Colonic mucosa (tissue), 4 donors: ENCODE results near the gene TM7SF2. TPM values are rescaled to one million over a fixed set of nuclear protein-coding genes. Genes with fewer than 3 reads are reported as not detected.

Experiments used
- DNase-seq: peaks from one replicate; pipeline ENCODE4 v3.0.0-alpha.2; 2020
- H3K27ac ChIP-seq: fragments of 200-600 bp; one replicate; pipeline ENCODE4 v1.8.0; 2021
- H3K27me3 ChIP-seq: fragments of 200-600 bp; one replicate; pipeline ENCODE4 v1.8.0; 2021
- H3K36me3 ChIP-seq: fragments of 200-600 bp; one replicate; pipeline ENCODE4 v1.8.0; 2021
- H3K4me1 ChIP-seq: fragments of 200-600 bp; one replicate; pipeline ENCODE4 v1.8.0; 2021; ENCODE audit warnings: mild to moderate bottlenecking
- H3K4me3 ChIP-seq: fragments of 200-600 bp; one replicate; pipeline ENCODE4 v1.8.0; 2021
- H3K9ac ChIP-seq, 2 donors: one replicate each; pipeline ENCODE4 v1.7.0; 2013; ENCODE audit warnings: control low read depth in 2 of 2, low read depth in 2 of 2, low read length in 2 of 2
- H3K9me3 ChIP-seq: fragments of 200-600 bp; one replicate; pipeline ENCODE4 v1.8.0; 2021
- CTCF ChIP-seq: fragments of 200-600 bp; IDR thresholded peaks from one replicate; pipeline ENCODE4 v1.8.0; 2022; ENCODE audit warnings: antibody characterized with exemption, mild to moderate bottlenecking
- intact Hi-C: fragments of 100-400 bp; cut with DNase I; formaldehyde crosslinking; loops from one replicate; pipeline ENCODE4 v1.14.1; 2022
- total RNA-seq, 2 donors: library from RNA; stranded (reverse); fragmentation: NEBNext Ultra II Directional in 1 of 2; extraction: Animal tissue kit (Norgen Biotek cat#: 25700) in 1 of 2; gene quantifications; one replicate each; pipeline ENCODE4 v1.2.1, GENCODE V29; 2021
- donor health status: healthy.
- donor health status: DM: no; HTN: no; CAD: no.
- donor health status: DM: no; HTN: no; CAD: no.

TM7SF2 gene
- total RNA-seq, 2 donors from 2014 or later, result 26.6 to 40.0 TPM

GRCh38 chr11:65084598-65085375, 26.9 kb upstream of the TM7SF2 start:
- TF ChIP-seq CTCF, result no peak
- intact Hi-C loops, result loop anchor here (10.0 kb wide), 1 partner anchor 240 kb away; the partner anchor contains the start of gene CDC42BPG
- Histone ChIP-seq H3K36me3 (no peaks in the 10 kb centered on the region), H3K4me1 (peaks cover 13% of the 10 kb centered on the region), H3K9ac (peak overlapping the region; percentile 78 to 90), H3K9me3 (no peaks in the 10 kb centered on the region), H3K4me3 (peak overlapping the region; percentile 89), H3K27ac (peak overlapping the region; percentile 77), H3K27me3 (no peaks in the 10 kb centered on the region)
- no peak for DNase-seq

GRCh38 chr11:65085446-65085845, 26.2 kb upstream of the TM7SF2 start:
- no peaks in the 10 kb centered on the region for H3K36me3 ChIP-seq
- H3K9ac ChIP-seq, result peak overlapping the region in 1 of 2 donors; percentile 31
- H3K4me1 ChIP-seq, result peaks cover 13% of the 10 kb centered on the region
- intact Hi-C loops, result loop anchor here (10.0 kb wide), 1 partner anchor 241 kb away; the partner anchor contains the start of gene CDC42BPG
- TF ChIP-seq CTCF, result no peak
- no peak overlapping the region for H3K4me3 ChIP-seq
- H3K27me3 ChIP-seq, result no peaks in the 10 kb centered on the region
- no peaks in the 10 kb centered on the region for H3K9me3 ChIP-seq
- DNase-seq, result no peak
- H3K27ac ChIP-seq, result no peak overlapping the region

DNA sequence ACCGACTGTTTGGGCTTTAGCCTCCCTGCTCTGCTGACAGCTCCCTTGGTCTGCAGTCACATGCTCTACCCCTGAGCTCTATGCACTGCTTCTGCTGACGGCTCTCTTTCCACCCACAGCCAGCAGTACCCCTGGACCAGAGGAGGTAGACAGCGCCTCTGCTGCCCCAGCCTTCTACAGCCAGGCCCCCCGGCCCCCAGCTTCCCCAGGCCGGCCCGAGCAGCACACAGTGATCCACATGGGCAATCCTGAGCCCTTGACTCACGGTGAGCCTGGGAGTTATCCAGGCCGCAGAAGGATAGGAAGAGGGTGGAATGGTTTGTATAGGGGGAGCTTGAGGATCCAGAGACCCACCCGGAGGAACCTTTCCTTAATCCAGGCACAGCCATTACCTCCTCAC, 24.9 kb upstream of the TM7SF2 start:
- Histone ChIP-seq H3K4me1 (peaks cover 13% of the 10 kb centered on the region), H3K27me3 (no peaks in the 10 kb centered on the region), H3K36me3 (no peaks in the 10 kb centered on the region), H3K4me3 (no peak overlapping the region), H3K27ac (no peak overlapping the region), H3K9ac (no peak overlapping the region), H3K9me3 (no peaks in the 10 kb centered on the region)
- intact Hi-C loops, result loop anchor here (10.0 kb wide), 1 partner anchor 242 kb away; the partner anchor contains the start of gene CDC42BPG
- no peak for DNase-seq
- TF ChIP-seq CTCF, result no peak

DNA sequence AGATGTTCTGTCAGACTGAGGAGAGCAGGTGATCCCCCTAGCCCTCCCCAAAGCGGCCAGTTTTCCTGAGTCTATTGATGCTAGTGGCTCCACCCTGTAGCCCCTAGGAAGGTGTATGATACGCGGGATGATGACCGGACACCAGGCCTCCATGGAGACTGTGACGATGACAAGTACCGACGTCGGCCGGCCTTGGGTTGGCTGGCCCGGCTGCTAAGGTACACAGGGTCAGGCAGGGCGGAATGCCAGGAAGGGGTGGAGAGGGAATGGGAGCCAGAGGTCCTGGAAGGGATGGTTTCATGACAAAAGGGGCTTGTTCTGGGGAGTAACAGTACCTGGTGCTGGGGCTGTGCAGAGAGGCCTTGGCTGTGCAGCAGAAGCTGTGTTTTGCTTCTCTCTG, 24.5 kb upstream of the TM7SF2 start:
- Histone ChIP-seq H3K36me3 (no peaks in the 10 kb centered on the region), H3K9me3 (no peaks in the 10 kb centered on the region), H3K27ac (no peak overlapping the region), H3K4me1 (peaks cover 13% of the 10 kb centered on the region), H3K9ac (no peak overlapping the region), H3K4me3 (no peak overlapping the region), H3K27me3 (no peaks in the 10 kb centered on the region)
- TF ChIP-seq CTCF, result no peak
- no peak for DNase-seq
- intact Hi-C loops, result loop anchor here (10.0 kb wide), 1 partner anchor 242 kb away; the partner anchor contains the start of gene CDC42BPG

GRCh38 chr11:65087827-65088226, 23.8 kb upstream of the TM7SF2 start:
- no peaks in the 10 kb centered on the region for H3K27me3 ChIP-seq
- no peak overlapping the region for H3K27ac ChIP-seq
- no peak overlapping the region for H3K9ac ChIP-seq
- H3K36me3 ChIP-seq, result no peaks in the 10 kb centered on the region
- no peak overlapping the region for H3K4me3 ChIP-seq
- peaks cover 13% of the 10 kb centered on the region for H3K4me1 ChIP-seq
- no peak for DNase-seq
- no peak for TF ChIP-seq CTCF
- intact Hi-C loops, result loop anchor here (10.0 kb wide), 1 partner anchor 243 kb away; the partner anchor contains the start of gene CDC42BPG
- H3K9me3 ChIP-seq, result no peaks in the 10 kb centered on the region
